Ishikawa (cell line): ENCODE results near the gene TTC31.

Experiments
- EGR1 ChIP-seq: IDR thresholded peaks from 2 replicates; pipeline ENCODE4 v1.6.1; 2012
- EP300 ChIP-seq: IDR thresholded peaks from 2 replicates; pipeline ENCODE4 v1.6.1; 2012; ENCODE audit warnings: borderline replicate concordance
- TF ChIP-seq, protein P1 (sequence below): IDR thresholded peaks from 2 replicates; pipeline ENCODE4 v1.6.1; 2012; ENCODE audit warnings: low read depth, mild to moderate bottlenecking

DNA sequence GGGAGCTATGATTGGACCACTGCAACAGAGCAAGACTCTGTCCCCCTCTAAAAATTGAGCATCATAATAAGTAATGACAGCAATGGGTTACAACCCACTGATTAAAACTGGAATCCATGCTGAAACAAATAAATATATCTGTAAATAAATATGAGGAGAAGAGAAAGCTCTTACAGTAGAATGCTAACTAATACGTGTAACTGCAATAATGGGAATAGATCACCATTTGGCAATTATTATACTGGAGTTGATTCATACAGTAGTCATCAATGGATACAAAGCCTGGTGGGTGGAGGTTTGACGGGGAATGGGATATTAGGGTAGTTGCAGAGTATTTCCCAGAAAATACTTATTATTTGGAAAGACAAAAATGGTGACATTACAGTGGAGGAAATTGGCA is 34.1 kb upstream of the TTC31 start:
- TF ChIP-seq, protein P1, sequence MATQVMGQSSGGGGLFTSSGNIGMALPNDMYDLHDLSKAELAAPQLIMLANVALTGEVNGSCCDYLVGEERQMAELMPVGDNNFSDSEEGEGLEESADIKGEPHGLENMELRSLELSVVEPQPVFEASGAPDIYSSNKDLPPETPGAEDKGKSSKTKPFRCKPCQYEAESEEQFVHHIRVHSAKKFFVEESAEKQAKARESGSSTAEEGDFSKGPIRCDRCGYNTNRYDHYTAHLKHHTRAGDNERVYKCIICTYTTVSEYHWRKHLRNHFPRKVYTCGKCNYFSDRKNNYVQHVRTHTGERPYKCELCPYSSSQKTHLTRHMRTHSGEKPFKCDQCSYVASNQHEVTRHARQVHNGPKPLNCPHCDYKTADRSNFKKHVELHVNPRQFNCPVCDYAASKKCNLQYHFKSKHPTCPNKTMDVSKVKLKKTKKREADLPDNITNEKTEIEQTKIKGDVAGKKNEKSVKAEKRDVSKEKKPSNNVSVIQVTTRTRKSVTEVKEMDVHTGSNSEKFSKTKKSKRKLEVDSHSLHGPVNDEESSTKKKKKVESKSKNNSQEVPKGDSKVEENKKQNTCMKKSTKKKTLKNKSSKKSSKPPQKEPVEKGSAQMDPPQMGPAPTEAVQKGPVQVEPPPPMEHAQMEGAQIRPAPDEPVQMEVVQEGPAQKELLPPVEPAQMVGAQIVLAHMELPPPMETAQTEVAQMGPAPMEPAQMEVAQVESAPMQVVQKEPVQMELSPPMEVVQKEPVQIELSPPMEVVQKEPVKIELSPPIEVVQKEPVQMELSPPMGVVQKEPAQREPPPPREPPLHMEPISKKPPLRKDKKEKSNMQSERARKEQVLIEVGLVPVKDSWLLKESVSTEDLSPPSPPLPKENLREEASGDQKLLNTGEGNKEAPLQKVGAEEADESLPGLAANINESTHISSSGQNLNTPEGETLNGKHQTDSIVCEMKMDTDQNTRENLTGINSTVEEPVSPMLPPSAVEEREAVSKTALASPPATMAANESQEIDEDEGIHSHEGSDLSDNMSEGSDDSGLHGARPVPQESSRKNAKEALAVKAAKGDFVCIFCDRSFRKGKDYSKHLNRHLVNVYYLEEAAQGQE = no peak
- TF ChIP-seq EGR1 (no peak), EP300 (no peak)
